ENCODE data around the gene NOPCHAP1. TPM values are rescaled to one million over a fixed set of nuclear protein-coding genes. Genes with fewer than 3 reads are reported as not detected.

Gene NOPCHAP1
- total and polyA plus RNA-seq, 10 of the 15 experiments (the other 5 are each of a cell fraction or from before 2014, with no cell fraction given), result 28.0 to 115 (median 40.9) TPM

- TF ChIP-seq LARP7 (IDR thresholded peaks at IDR 0.05), result no peak
- no peak for TF ChIP-seq POU2F2 (IDR thresholded peaks at IDR 0.05; ENCODE audit: borderline replicate concordance, low read depth, low read length)
- no peak for TF ChIP-seq JUND (IDR thresholded peaks at IDR 0.05; ENCODE audit: low read depth, low read length)
- no peak for TF ChIP-seq TBL1XR1 (IDR thresholded peaks at IDR 0.05; ENCODE audit: low read depth, low read length)
- no peak for TF ChIP-seq ZNF207 (IDR thresholded peaks at IDR 0.05; ENCODE audit: borderline replicate concordance)
- TF ChIP-seq STAT3 (IDR thresholded peaks at IDR 0.05; ENCODE audit: low read depth, low read length), result no peak
- no peak for TF ChIP-seq RELA (IDR thresholded peaks at IDR 0.05; ENCODE audit: borderline replicate concordance, partially characterized antibody)
- TF ChIP-seq IKZF2 (IDR thresholded peaks at IDR 0.05), result no peak
- no peak for TF ChIP-seq CHD4 (IDR thresholded peaks at IDR 0.05)
- no peak for TF ChIP-seq PML (IDR thresholded peaks at IDR 0.05; ENCODE audit: low read length)
These were observed 13.2 kb downstream of the NOPCHAP1 start (continued) for GRCh38 chr12:104999347-104999685.

GRCh38 chr12:105001476-105001875, 15.4 kb downstream of the NOPCHAP1 start:
- intact Hi-C loops (cut with micrococcal nuclease; ENCODE audit: unreplicated experiment), result no loop called here
- no peak overlapping the region for H3K4me3 ChIP-seq
- H4K20me1 ChIP-seq (ENCODE audit: control insufficient read depth, insufficient read depth), result no peaks in the 10 kb centered on the region
- H3K4me2 ChIP-seq (ENCODE audit: control insufficient read depth, insufficient read depth), result no peak overlapping the region
- H3K9me3 ChIP-seq (replicated peaks; ENCODE audit: control insufficient read depth, insufficient read depth, low read length), result peaks cover 4% of the 10 kb centered on the region; the same call in 2 of the 3 replicates
- no peak for FAIRE-seq
- no peaks in the 10 kb centered on the region for H3K27me3 ChIP-seq (replicated peaks in 1 of 2; ENCODE audit: control insufficient read depth in 2 of 2, insufficient read depth in 2 of 2, low read length in 1 of 2)
- RAD21 ChIA-PET (ENCODE audit: unreplicated experiment), result no interaction called here
- DNase-seq (ENCODE audit: low read depth, low spot score), result no peak
- H2AFZ ChIP-seq (ENCODE audit: control insufficient read depth, low read depth, low read length), result no peak overlapping the region
- H3K36me3 ChIP-seq (ENCODE audit: control insufficient read depth in 2 of 2, insufficient read depth in 2 of 2, low read length in 1 of 2), result peaks cover 13 to 45% of the 10 kb centered on the region in 2 experiments
- H3K4me1 ChIP-seq (ENCODE audit: control insufficient read depth, insufficient read depth, low read length), result no peaks in the 10 kb centered on the region
- POLR2A ChIA-PET, result no interaction called here
- in situ Hi-C loops (cut with MboI), result no loop called here
- no peak overlapping the region for H3K27ac ChIP-seq (ENCODE audit: control insufficient read depth, insufficient read depth)
- H3K9ac ChIP-seq (ENCODE audit: control insufficient read depth, insufficient read depth, low read length), result no peak overlapping the region
- ATAC-seq, result no peak
- CTCF ChIA-PET, result interaction anchor here (0.6 kb wide), 1 partner anchor 28 kb away, joined by 3 read pairs; no protein-coding TSS in a partner anchor
- BruUV-seq (replicated peaks), result no TSS peak
- H3K79me2 ChIP-seq (ENCODE audit: control insufficient read depth, insufficient read depth, low read length), result no peaks in the 10 kb centered on the region
- SMC1A ChIA-PET (ENCODE audit: uncharacterized antibody, unreplicated experiment), result interaction anchor here (0.9 to 2.7 kb wide), 4 partner anchors 12 to 42 kb away, joined by 4 to 7 read pairs (median 5); no protein-coding TSS in a partner anchor
- TF ChIP-seq TCF12 (IDR thresholded peaks at IDR 0.05; ENCODE audit: low read depth, low read length), result no peak
- no peak for TF ChIP-seq EP300 (IDR thresholded peaks at IDR 0.05; ENCODE audit: borderline replicate concordance in 1 of 2, control insufficient read depth in 1 of 2, low read depth in 2 of 2, low read length in 2 of 2)
- TF ChIP-seq SPI1 (IDR thresholded peaks at IDR 0.05; ENCODE audit: borderline replicate concordance, insufficient read depth, low read depth, low read length), result no peak
- no peak for TF ChIP-seq DPF2 (IDR thresholded peaks at IDR 0.05)
- no peak for TF ChIP-seq POLR2AphosphoS2 (IDR thresholded peaks at IDR 0.05; ENCODE audit: low read depth, low read length)
- no peak for TF ChIP-seq RELA (IDR thresholded peaks at IDR 0.05; ENCODE audit: borderline replicate concordance, partially characterized antibody)
- no peak for TF ChIP-seq EGR1 (IDR thresholded peaks at IDR 0.05; ENCODE audit: borderline replicate concordance in 1 of 2, low read depth in 2 of 2, low read length in 2 of 2)
- TF ChIP-seq ZNF217 (IDR thresholded peaks at IDR 0.05), result no peak
- TF ChIP-seq REST (IDR thresholded peaks at IDR 0.05; ENCODE audit: low read depth, low read length), result no peak
- TF ChIP-seq, protein P1, sequence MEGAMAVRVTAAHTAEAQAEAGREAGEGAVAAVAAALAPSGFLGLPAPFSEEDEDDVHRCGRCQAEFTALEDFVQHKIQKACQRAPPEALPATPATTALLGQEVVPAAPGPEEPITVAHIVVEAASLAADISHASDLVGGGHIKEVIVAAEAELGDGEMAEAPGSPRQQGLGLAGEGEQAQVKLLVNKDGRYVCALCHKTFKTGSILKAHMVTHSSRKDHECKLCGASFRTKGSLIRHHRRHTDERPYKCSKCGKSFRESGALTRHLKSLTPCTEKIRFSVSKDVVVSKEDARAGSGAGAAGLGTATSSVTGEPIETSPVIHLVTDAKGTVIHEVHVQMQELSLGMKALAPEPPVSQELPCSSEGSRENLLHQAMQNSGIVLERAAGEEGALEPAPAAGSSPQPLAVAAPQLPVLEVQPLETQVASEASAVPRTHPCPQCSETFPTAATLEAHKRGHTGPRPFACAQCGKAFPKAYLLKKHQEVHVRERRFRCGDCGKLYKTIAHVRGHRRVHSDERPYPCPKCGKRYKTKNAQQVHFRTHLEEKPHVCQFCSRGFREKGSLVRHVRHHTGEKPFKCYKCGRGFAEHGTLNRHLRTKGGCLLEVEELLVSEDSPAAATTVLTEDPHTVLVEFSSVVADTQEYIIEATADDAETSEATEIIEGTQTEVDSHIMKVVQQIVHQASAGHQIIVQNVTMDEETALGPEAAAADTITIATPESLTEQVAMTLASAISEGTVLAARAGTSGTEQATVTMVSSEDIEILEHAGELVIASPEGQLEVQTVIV (IDR thresholded peaks at IDR 0.05; ENCODE audit: borderline replicate concordance, partially characterized antibody), result no peak
